T-helper 2 cell treated with Interferon-gamma antibody and Interleukin-4, amounts not matched to agents 5 μg/mL and 100 μg/mL, for 36 hours (primary cell): ENCODE measurements around the gene HDAC10.
A peak's percentile ranks its signal among the peaks of the same experiment; 100 is the strongest.

Experiments
- DNase-seq: peaks from one replicate; pipeline ENCODE4 v3.0.0; 2021; ENCODE audit warnings: low spot score
- H3K27ac Mint-ChIP-seq: one replicate; pipeline ENCODE4 v1.8.0; 2021; ENCODE audit warnings: mild to moderate bottlenecking, mixed read lengths
- H3K27me3 Mint-ChIP-seq: one replicate; pipeline ENCODE4 v1.8.0; 2021; ENCODE audit warnings: low read depth, mixed read lengths
- H3K36me3 Mint-ChIP-seq: one replicate; pipeline ENCODE4 v1.8.0; 2021; ENCODE audit warnings: low read depth, mixed read lengths
- H3K4me1 Mint-ChIP-seq: one replicate; pipeline ENCODE4 v1.8.0; 2021; ENCODE audit warnings: low read depth, mixed read lengths
- H3K4me3 Mint-ChIP-seq: one replicate; pipeline ENCODE4 v1.8.0; 2022; ENCODE audit warnings: mild to moderate bottlenecking, moderate library complexity, mixed read lengths
- H3K9me3 Mint-ChIP-seq: one replicate; pipeline ENCODE4 v1.8.0; 2021; ENCODE audit warnings: mixed read lengths

Gene HDAC10

GRCh38 chr22:50218996-50219727, 31.9 kb downstream of the HDAC10 start:
- peaks cover 22% of the 10 kb centered on the region for H3K36me3 Mint-ChIP-seq
- H3K4me1 Mint-ChIP-seq, result no peaks in the 10 kb centered on the region

GRCh38 chr22:50218153-50218995, 32.7 kb downstream of the HDAC10 start:
- no peaks in the 10 kb centered on the region for H3K4me1 Mint-ChIP-seq

More at GRCh38 chr22:50218996-50219727, 31.9 kb downstream of the HDAC10 start:
- Mint-ChIP-seq H3K27ac (no peak overlapping the region), H3K4me3 (no peak overlapping the region), H3K9me3 (no peaks in the 10 kb centered on the region), H3K27me3 (no peaks in the 10 kb centered on the region)
- no peak for DNase-seq

GRCh38 chr22:50217543-50218152, 33.4 kb downstream of the HDAC10 start:
- Mint-ChIP-seq H3K9me3 (no peaks in the 10 kb centered on the region), H3K27me3 (no peaks in the 10 kb centered on the region), H3K4me1 (no peaks in the 10 kb centered on the region), H3K4me3 (no peak overlapping the region), H3K27ac (no peak overlapping the region), H3K36me3 (peaks cover 23% of the 10 kb centered on the region)
- no peak for DNase-seq

More at GRCh38 chr22:50218153-50218995, 32.7 kb downstream of the HDAC10 start:
- no peak for DNase-seq
- Mint-ChIP-seq H3K36me3 (peaks cover 20% of the 10 kb centered on the region), H3K27ac (no peak overlapping the region), H3K9me3 (no peaks in the 10 kb centered on the region), H3K27me3 (no peaks in the 10 kb centered on the region), H3K4me3 (no peak overlapping the region)

- Mint-ChIP-seq H3K36me3 (peaks cover 27% of the 10 kb centered on the region), H3K27ac (no peak overlapping the region), H3K4me3 (no peak overlapping the region), H3K9me3 (no peaks in the 10 kb centered on the region), H3K4me1 (no peaks in the 10 kb centered on the region), H3K27me3 (no peaks in the 10 kb centered on the region)
- no peak for DNase-seq
Observed at GRCh38 chr22:50216684-50217520, 34.2 kb downstream of the HDAC10 start.

GRCh38 chr22:50216055-50216683, 34.9 kb downstream of the HDAC10 start:
- peaks cover 29% of the 10 kb centered on the region for H3K36me3 Mint-ChIP-seq
- no peaks in the 10 kb centered on the region for H3K9me3 Mint-ChIP-seq
- no peak overlapping the region for H3K27ac Mint-ChIP-seq
- H3K4me3 Mint-ChIP-seq, result no peak overlapping the region
- no peaks in the 10 kb centered on the region for H3K27me3 Mint-ChIP-seq
- no peaks in the 10 kb centered on the region for H3K4me1 Mint-ChIP-seq
- no peak for DNase-seq

GRCh38 chr22:50215297-50216054, 35.6 kb downstream of the HDAC10 start:
- H3K4me3 Mint-ChIP-seq, result no peak overlapping the region
- no peaks in the 10 kb centered on the region for H3K9me3 Mint-ChIP-seq
- H3K4me1 Mint-ChIP-seq, result no peaks in the 10 kb centered on the region
- H3K27ac Mint-ChIP-seq, result peak overlapping the region; percentile 21
- peaks cover 28% of the 10 kb centered on the region for H3K36me3 Mint-ChIP-seq
- no peak for DNase-seq
- H3K27me3 Mint-ChIP-seq, result no peaks in the 10 kb centered on the region

GRCh38 chr22:50213263-50213662, 37.8 kb downstream of the HDAC10 start:
- H3K9me3 Mint-ChIP-seq, result no peaks in the 10 kb centered on the region
- DNase-seq, result no peak
- H3K27me3 Mint-ChIP-seq, result no peaks in the 10 kb centered on the region
- peaks cover 3% of the 10 kb centered on the region for H3K4me1 Mint-ChIP-seq
- H3K4me3 Mint-ChIP-seq, result no peak overlapping the region
- H3K36me3 Mint-ChIP-seq, result peaks cover 31% of the 10 kb centered on the region
- no peak overlapping the region for H3K27ac Mint-ChIP-seq

GRCh38 chr22:50211147-50211546, 39.9 kb downstream of the HDAC10 start:
- H3K4me1 Mint-ChIP-seq, result peaks cover 3% of the 10 kb centered on the region
- H3K36me3 Mint-ChIP-seq, result peaks cover 31% of the 10 kb centered on the region
- H3K27ac Mint-ChIP-seq, result no peak overlapping the region
- H3K9me3 Mint-ChIP-seq, result no peaks in the 10 kb centered on the region
- H3K4me3 Mint-ChIP-seq, result no peak overlapping the region
- H3K27me3 Mint-ChIP-seq, result no peaks in the 10 kb centered on the region
- no peak for DNase-seq

GRCh38 chr22:50210378-50211139, 40.5 kb downstream of the HDAC10 start:
- Mint-ChIP-seq H3K9me3 (no peaks in the 10 kb centered on the region), H3K27ac (no peak overlapping the region), H3K36me3 (peaks cover 27% of the 10 kb centered on the region), H3K4me3 (no peak overlapping the region), H3K27me3 (no peaks in the 10 kb centered on the region), H3K4me1 (peaks cover 3% of the 10 kb centered on the region)
- no peak for DNase-seq

GRCh38 chr22:50209893-50210292, 41.2 kb downstream of the HDAC10 start:
- peak; percentile 45 for DNase-seq
- no peak overlapping the region for H3K4me3 Mint-ChIP-seq

GRCh38 chr22:50208939-50209892, 41.8 kb downstream of the HDAC10 start:
- Mint-ChIP-seq H3K4me1 (peaks cover 5% of the 10 kb centered on the region), H3K27me3 (no peaks in the 10 kb centered on the region), H3K27ac (no peak overlapping the region), H3K4me3 (no peak overlapping the region), H3K9me3 (no peaks in the 10 kb centered on the region), H3K36me3 (peaks cover 23% of the 10 kb centered on the region)
- no peak for DNase-seq

More at GRCh38 chr22:50209893-50210292, 41.2 kb downstream of the HDAC10 start:
- peaks cover 24% of the 10 kb centered on the region for H3K36me3 Mint-ChIP-seq
- peaks cover 4% of the 10 kb centered on the region for H3K4me1 Mint-ChIP-seq
- no peaks in the 10 kb centered on the region for H3K9me3 Mint-ChIP-seq
- H3K27me3 Mint-ChIP-seq, result no peaks in the 10 kb centered on the region
- peak overlapping the region; percentile 27 for H3K27ac Mint-ChIP-seq
